Mucosa of stomach (tissue), 1 donor: Measurements from ENCODE around the gene MYO18B.
"Not testable (repeated sequence)": the region's sequence is repeated elsewhere in the genome, so short reads cannot be mapped to it uniquely, and the experiment has no call there.

Experiments used
- H3K27me3 ChIP-seq: one replicate; pipeline ENCODE4 v1.7.0; 2013; ENCODE audit warnings: mild to moderate bottlenecking, low read length; ENCODE audit not compliant: control insufficient read depth, insufficient read depth
- H3K36me3 ChIP-seq: one replicate; pipeline ENCODE4 v1.7.0; 2013; ENCODE audit warnings: low read length; ENCODE audit not compliant: control insufficient read depth, insufficient read depth
- H3K4me1 ChIP-seq: one replicate; pipeline ENCODE4 v1.7.0; 2013; ENCODE audit warnings: mild to moderate bottlenecking, low read length; ENCODE audit not compliant: control insufficient read depth, insufficient read depth
- H3K4me3 ChIP-seq: one replicate; pipeline ENCODE4 v1.7.0; 2013; ENCODE audit warnings: low read length
- H3K9ac ChIP-seq: one replicate; pipeline ENCODE4 v1.7.0; 2013; ENCODE audit warnings: mild to moderate bottlenecking, low read length, moderate library complexity
- H3K9me3 ChIP-seq: one replicate; pipeline ENCODE4 v1.7.0; 2013; ENCODE audit warnings: mild to moderate bottlenecking, low read length, moderate library complexity; ENCODE audit not compliant: control insufficient read depth
- donor health status: Pancreatic carcinoma.

Gene MYO18B

DNA sequence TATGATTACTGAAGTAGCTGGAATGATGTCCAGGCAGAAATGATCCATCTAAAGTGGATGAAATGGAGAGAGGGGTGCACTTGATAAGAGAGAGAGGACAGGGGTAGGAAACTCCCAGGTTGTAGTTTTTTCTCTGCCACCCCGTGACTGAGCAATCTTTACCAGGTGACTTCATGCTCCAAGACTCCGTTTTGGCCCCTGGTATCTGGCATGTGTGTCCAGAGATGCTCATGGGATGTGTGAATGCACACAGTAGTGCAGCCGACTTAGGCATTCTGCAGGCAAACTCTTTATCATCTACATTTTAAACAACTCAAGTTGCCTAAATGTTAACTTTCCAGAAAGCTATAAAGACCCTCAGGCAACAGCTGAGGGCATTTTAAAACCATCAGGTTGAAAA is 238.0 kb downstream of the MYO18B start:
- H3K9ac ChIP-seq, result no peak overlapping the region
- H3K4me1 ChIP-seq, result no peaks in the 10 kb centered on the region
- no peaks in the 10 kb centered on the region for H3K36me3 ChIP-seq
- H3K4me3 ChIP-seq, result no peak overlapping the region
- no peaks in the 10 kb centered on the region for H3K9me3 ChIP-seq
- H3K27me3 ChIP-seq, result no peaks in the 10 kb centered on the region

DNA sequence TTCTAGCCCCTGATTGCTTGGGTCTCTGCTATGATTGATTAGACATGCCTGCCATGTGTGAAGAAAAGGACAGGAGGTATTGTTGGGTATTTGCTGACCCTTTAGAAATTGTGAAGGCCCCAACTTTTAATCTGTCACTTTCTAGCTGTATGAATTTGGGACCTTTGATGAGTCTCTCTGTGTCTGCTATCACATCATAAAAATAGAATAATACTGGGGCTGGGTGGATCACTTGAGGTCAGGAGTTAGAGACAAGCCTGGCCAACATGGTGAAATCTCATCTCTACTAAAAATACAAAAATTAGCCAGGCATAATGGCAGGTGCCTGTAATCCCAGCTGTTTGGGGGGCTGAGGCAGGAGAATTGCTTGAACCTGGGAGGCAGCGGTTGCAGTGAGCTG is 242.9 kb downstream of the MYO18B start:
- not testable (repeated sequence) for H3K9me3 ChIP-seq, H3K36me3 ChIP-seq, H3K9ac ChIP-seq, H3K4me3 ChIP-seq, H3K4me1 ChIP-seq, H3K27me3 ChIP-seq

DNA sequence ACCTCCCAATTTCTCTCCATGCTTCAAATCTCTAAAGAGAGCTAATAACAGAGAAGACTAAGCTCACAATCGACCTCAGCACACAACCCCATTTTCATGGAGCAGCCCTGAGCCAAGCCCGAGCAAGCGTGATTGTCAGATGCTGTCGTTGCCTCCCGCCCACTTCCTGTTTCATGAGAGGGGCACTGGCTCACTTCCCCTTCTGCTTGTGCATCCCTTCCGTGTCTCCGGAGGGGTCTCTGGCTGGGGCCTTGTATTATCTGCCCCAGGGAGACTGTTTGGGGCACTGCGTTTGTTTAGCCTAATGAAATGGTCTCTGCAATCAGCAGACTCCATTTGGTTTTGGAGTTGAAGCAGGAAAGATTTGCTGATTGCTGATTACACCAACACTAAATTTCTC is 246.0 kb downstream of the MYO18B start:
- Histone ChIP-seq H3K9ac (no peak overlapping the region), H3K4me3 (no peak overlapping the region), H3K9me3 (no peaks in the 10 kb centered on the region), H3K36me3 (no peaks in the 10 kb centered on the region), H3K27me3 (no peaks in the 10 kb centered on the region), H3K4me1 (no peaks in the 10 kb centered on the region)

DNA sequence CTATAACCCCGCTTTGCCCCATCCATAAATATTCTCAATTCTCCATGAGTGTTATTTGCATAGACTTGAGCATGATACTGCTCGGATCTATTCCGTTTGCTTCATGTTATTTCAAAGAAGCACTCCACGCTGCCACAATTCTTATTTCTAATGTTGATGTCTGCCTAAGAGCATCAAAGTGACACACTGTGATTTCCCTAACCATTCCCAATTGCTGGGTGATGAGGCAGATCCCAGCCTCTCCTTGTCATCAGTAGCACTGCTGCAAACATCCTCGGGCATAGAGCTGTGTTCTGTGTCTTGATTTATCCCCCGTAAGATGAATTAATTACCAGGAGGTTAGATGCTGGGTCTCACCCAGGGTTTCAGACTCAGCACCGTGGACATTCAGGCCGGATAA is 249.0 kb downstream of the MYO18B start:
- Histone ChIP-seq H3K36me3 (no peaks in the 10 kb centered on the region), H3K27me3 (no peaks in the 10 kb centered on the region), H3K4me3 (no peak overlapping the region), H3K9ac (no peak overlapping the region), H3K9me3 (no peaks in the 10 kb centered on the region), H3K4me1 (no peaks in the 10 kb centered on the region)

DNA sequence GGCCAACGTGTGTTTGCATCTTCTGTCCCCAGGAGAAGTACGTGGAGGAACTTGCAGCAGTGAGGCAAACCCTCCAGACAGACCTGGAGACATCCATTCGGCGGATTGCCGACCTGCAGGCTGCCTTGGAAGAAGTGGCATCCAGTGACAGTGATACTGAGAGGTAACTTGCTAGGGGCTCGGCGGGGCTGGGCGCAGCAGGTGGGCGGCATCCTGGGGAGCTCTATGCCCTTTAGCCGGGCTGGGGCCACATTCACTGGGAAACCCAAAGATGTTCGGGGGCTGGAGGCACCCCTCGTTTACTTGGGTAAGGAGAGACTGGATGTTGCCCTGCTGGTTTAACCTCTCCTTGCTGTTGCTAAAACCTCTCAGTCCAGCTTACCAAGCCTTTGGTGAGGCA is 250.3 kb downstream of the MYO18B start:
- no peaks in the 10 kb centered on the region for H3K9me3 ChIP-seq
- no peaks in the 10 kb centered on the region for H3K36me3 ChIP-seq
- H3K4me1 ChIP-seq, result no peaks in the 10 kb centered on the region
- H3K4me3 ChIP-seq, result no peak overlapping the region
- H3K9ac ChIP-seq, result no peak overlapping the region
- H3K27me3 ChIP-seq, result no peaks in the 10 kb centered on the region

DNA sequence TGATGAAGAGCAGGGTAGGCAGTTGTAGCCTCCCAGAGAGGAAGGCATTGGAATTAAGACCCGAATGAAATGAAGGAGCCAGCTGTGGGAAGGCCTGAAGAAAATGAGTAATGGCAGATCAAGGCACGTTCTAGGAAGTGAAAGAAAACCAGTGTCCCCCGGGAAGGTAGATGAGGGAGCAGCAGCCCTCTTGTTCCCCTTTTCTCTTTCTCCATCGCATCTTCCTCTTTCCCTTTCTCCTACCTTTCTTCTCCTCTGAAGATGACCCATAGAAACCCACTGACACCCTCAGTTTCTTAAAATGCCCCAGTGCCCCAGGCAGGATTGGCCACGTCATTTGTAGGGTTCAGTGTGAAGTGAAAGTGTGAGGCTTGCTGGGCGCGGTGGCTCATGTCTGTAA is 254.7 kb downstream of the MYO18B start:
- Histone ChIP-seq H3K9me3 (no peaks in the 10 kb centered on the region), H3K4me1 (no peaks in the 10 kb centered on the region), H3K27me3 (no peaks in the 10 kb centered on the region), H3K4me3 (no peak overlapping the region), H3K9ac (no peak overlapping the region), H3K36me3 (no peaks in the 10 kb centered on the region)

DNA sequence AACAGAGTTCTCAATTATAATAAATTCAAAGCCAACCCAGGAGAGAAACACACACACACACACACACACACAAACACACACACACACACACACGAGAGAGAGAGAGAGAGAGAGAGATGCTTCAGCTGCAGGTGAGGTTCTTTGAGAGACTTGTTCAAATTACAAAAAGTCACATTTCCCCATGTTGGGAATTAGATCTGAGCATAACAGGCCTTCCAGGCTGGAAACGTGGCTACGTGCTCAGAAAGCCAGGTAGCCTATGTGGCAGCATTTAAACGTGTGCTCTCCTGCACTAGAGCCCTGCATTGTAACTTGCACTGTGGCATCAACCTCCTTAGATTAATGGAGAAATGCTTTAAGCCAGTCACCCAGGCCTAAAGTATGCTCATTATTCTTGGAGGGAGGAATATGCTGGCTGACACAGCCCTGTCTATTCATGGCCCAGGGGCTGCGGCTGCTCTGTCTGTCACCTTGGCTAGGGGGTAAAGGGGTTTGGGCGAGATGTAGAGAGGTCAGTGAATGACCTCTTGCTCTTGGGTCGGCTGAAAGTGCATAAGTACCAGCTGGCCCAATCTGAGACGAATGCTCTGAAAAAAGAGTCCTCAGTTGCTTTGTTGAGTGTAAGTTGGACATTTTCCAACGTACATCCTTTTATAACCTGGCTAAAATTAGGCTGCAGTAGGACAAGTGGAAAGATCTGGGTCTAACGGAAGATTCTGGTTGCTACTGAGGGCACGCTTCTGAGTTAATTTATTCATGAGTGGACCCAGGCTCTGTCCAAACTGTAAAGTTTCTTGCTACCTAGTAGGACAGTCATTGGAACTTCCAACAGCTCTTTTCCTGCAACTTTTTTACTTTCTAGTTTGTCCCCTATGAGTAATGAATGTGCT is 256.1 kb downstream of the MYO18B start:
- no peak overlapping the region for H3K9ac ChIP-seq
- H3K27me3 ChIP-seq, result no peaks in the 10 kb centered on the region
- H3K9me3 ChIP-seq, result no peaks in the 10 kb centered on the region
- H3K36me3 ChIP-seq, result no peaks in the 10 kb centered on the region
- no peaks in the 10 kb centered on the region for H3K4me1 ChIP-seq
- no peak overlapping the region for H3K4me3 ChIP-seq

DNA sequence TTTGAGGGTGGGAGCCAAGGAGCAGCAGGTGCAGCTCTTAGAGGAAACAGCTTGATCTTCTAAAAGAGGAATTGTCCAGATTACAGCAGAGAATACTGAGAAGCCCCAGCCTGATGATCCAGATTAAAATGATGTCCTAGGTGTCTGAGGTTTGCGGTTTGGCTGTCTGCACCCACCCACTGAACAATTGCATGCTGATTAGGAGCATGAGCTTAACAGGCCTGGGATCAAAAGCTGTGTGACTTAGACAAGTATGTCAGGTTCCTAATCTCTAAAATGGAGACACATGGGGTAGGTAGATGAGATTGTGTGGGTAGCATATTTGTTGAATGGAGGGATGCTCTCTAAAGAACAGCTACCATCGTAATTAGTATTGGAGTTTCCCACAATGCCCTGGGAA is 260.5 kb downstream of the MYO18B start:
- H3K27me3 ChIP-seq, result no peaks in the 10 kb centered on the region
- H3K4me1 ChIP-seq, result no peaks in the 10 kb centered on the region
- no peak overlapping the region for H3K9ac ChIP-seq
- no peaks in the 10 kb centered on the region for H3K36me3 ChIP-seq
- H3K4me3 ChIP-seq, result no peak overlapping the region
- no peaks in the 10 kb centered on the region for H3K9me3 ChIP-seq

DNA sequence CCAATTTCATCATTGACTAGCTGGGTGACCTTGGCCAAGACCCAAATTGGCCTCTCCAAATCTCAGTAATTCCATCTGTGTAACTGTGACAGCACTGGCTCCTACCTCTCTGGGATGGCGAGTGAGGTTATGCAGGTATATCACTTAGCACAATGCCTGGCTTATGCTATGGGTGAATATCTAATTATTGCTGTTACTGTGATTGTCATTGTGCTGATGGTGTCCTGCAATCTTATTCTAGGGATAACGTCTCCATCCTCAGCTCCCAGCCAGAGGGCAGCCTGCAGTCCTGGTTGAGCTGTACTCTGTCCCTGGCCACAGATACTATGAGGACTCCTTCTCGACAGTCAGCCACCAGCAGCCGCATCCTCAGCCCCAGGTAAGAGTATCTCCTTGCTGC is 262.5 kb downstream of the MYO18B start:
- Histone ChIP-seq H3K27me3 (no peaks in the 10 kb centered on the region), H3K4me3 (no peak overlapping the region), H3K9me3 (no peaks in the 10 kb centered on the region), H3K9ac (no peak overlapping the region), H3K4me1 (no peaks in the 10 kb centered on the region), H3K36me3 (no peaks in the 10 kb centered on the region)

DNA sequence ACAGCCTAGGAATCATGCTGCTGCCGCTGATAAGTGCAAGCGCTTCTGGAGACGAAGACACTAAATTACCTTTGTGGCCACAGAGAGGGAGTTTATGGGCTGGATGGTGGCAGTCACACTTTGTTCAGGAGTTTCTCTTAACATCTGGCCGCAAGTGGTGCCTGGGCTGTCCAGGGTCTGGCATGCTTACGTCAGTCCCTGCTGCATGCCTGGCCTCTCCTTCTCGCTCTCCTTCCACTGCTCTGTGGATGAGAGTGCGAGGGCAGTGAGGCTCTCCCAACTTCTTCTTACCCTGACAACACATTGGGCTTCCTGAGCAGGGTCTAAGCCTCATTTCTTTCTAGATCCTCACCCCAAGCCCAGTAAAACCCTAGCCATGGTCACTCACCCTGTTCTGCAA is 266.6 kb downstream of the MYO18B start:
- Histone ChIP-seq H3K4me1 (no peaks in the 10 kb centered on the region), H3K4me3 (no peak overlapping the region), H3K27me3 (no peaks in the 10 kb centered on the region), H3K36me3 (no peaks in the 10 kb centered on the region), H3K9ac (no peak overlapping the region), H3K9me3 (no peaks in the 10 kb centered on the region)

DNA sequence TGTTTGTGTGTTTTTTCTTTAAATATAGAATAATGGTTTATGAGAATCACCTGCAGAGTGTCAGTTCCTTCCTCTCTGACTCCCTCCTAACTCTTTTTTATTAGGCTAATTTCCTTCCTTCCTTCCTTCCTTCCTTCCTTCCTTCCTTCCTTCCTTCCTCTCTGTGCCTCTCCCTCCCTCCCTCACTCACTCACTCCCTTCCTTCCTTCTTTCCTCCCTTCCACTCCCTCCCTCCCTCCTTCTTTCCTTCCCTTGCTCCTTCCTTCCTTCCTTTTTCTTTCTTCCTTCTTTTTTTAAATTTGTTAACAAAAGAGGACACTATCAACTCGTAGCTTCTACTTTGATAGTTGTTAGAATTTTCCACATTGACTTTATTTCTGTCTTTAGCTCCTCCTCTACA is 274.9 kb downstream of the MYO18B start:
- Histone ChIP-seq H3K4me3 (no peak overlapping the region), H3K9ac (no peak overlapping the region), H3K4me1 (no peaks in the 10 kb centered on the region), H3K36me3 (no peaks in the 10 kb centered on the region), H3K27me3 (no peaks in the 10 kb centered on the region), H3K9me3 (no peaks in the 10 kb centered on the region)

DNA sequence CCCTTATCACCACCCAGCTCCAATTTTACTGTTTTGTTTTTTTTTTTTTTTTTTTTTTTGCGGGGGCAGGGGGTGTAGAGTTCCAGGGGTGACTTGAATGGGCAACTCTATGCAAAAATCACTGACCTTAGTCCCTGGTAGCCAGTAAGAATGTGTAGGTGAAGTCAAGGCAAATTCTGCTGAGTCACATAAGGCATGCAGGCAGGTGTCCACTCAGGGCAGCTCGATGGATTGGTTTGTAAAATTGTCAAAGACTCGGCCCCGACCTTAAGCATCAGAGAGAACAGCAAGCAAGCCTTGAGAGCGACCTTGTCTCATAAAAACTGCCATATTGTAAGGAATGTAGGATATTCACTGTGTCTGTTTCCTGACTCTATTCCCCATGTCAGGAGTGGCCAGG is 275.9 kb downstream of the MYO18B start:
- H3K9ac ChIP-seq, result no peak overlapping the region
- H3K4me1 ChIP-seq, result no peaks in the 10 kb centered on the region
- H3K27me3 ChIP-seq, result no peaks in the 10 kb centered on the region
- no peaks in the 10 kb centered on the region for H3K36me3 ChIP-seq
- no peak overlapping the region for H3K4me3 ChIP-seq
- no peaks in the 10 kb centered on the region for H3K9me3 ChIP-seq

DNA sequence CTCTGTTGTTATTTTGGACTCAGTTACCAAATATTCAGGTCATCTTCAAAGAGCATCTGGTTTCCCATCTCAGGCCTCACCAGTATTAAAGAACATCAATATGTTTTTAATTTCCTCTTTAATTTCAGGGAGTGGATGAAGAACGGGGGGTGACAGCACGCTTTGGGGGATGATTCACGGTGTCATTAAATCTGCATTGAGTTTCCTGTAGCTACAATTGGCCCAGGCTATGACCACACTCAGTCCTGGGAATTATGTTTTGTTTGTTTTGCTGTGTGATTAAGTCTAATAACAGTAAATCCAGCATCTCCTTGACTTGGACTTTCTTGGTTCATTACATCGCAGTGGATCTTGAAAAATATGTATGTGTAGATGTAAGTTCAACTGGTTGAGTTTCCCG is 277.6 kb downstream of the MYO18B start:
- Histone ChIP-seq H3K9ac (no peak overlapping the region), H3K36me3 (no peaks in the 10 kb centered on the region), H3K27me3 (no peaks in the 10 kb centered on the region)

More for the DNA sequence above, 277.6 kb downstream of the MYO18B start:
- Histone ChIP-seq H3K9me3 (peaks cover 4% of the 10 kb centered on the region), H3K4me3 (no peak overlapping the region), H3K4me1 (no peaks in the 10 kb centered on the region)
